Osteoblast (primary cell): ENCODE results near the gene OR6C3. TPM values are rescaled to one million over a fixed set of nuclear protein-coding genes. Genes with fewer than 3 reads are reported as not detected.
"Not testable (repeated sequence)": the region's sequence is repeated elsewhere in the genome, so short reads cannot be mapped to it uniquely, and the experiment has no call there.

Experiments
- DNase-seq: peaks from one replicate; pipeline ENCODE4 v3.0.0; 2011; ENCODE audit warnings: low spot score, mixed read lengths; ENCODE audit not compliant: insufficient read length; ENCODE audit errors: missing footprints
- H2AFZ ChIP-seq: 2 replicates; pipeline ENCODE4 v1.6.0; 2011; ENCODE audit warnings: mild to moderate bottlenecking, low read length
- H3K27ac ChIP-seq: 2 replicates; pipeline ENCODE4 v1.5.1; 2011; ENCODE audit warnings: mild to moderate bottlenecking, low read depth, low read length, moderate library complexity
- H3K27me3 ChIP-seq: 2 replicates; pipeline ENCODE4 v1.6.0; 2012; ENCODE audit warnings: mild to moderate bottlenecking, control low read depth, inconsistent platforms, low read length, moderate library complexity; ENCODE audit not compliant: insufficient read depth
- H3K36me3 ChIP-seq: 2 replicates; pipeline ENCODE4 v1.5.1; 2011; ENCODE audit warnings: mild to moderate bottlenecking, low read length, control low read depth, moderate library complexity; ENCODE audit not compliant: insufficient read depth
- H3K4me1 ChIP-seq: 2 replicates; pipeline ENCODE4 v1.5.1; 2011; ENCODE audit warnings: mild to moderate bottlenecking, low read length, control low read depth, moderate library complexity; ENCODE audit not compliant: insufficient read depth
- H3K4me2 ChIP-seq: 2 replicates; pipeline ENCODE4 v1.6.0; 2011; ENCODE audit warnings: mild to moderate bottlenecking, low read length; ENCODE audit not compliant: insufficient read depth
- H3K4me3 ChIP-seq: fragments of 200-600 bp; sonication (generic); 3 replicates; pipeline ENCODE4 v1.5.1; 2012; ENCODE audit warnings: mild to moderate bottlenecking, low read length, inconsistent platforms; ENCODE audit not compliant: insufficient read depth
- H3K79me2 ChIP-seq: 2 replicates; pipeline ENCODE4 v1.6.0; 2012; ENCODE audit warnings: mild to moderate bottlenecking, low read length, control low read depth, inconsistent platforms; ENCODE audit not compliant: insufficient read depth
- H3K9me3 ChIP-seq: 2 replicates; pipeline ENCODE4 v1.5.1; 2011; ENCODE audit warnings: low read depth, low read length, control low read depth
- H4K20me1 ChIP-seq: 2 replicates; pipeline ENCODE4 v1.6.0; 2012; ENCODE audit warnings: mild to moderate bottlenecking, low read length, control low read depth; ENCODE audit not compliant: insufficient read depth
- total RNA-seq: library from RNA; depleted of rRNA; stranded (reverse); fragments of >200 nt; gene quantifications from 2 replicates; pipeline ENCODE4 v1.2.3, GENCODE V29; 2012
- TF ChIP-seq, protein P1 (sequence below): IDR thresholded peaks from 2 replicates; pipeline ENCODE4 v1.5.1; 2011; ENCODE audit warnings: mild to moderate bottlenecking, low read depth, low read length, moderate library complexity; ENCODE audit errors: extremely low read depth

Gene OR6C3
- total RNA-seq, 1 donor: not detected

DNA sequence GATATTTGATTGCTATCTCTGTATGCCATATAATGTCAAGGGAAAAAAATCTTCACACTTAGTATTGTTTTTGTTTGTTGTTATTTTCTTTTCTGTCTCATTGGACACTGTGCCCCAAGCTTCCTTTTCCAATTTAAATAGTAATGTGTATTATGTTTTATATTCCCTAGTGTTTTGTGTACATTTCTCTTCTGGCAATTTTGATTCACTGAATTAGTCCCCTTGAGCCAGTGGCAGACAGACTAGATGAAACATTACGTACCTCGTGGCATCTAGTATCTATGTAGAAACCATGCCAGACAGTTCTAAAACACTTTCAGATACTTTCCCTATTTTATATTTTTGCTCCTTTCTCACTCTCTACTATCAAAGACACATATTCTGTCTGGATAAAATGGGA is 16.5 kb upstream of the OR6C3 start, which contains the start of gene OR6C1:
Gene OR6C1 (plus strand): TSS at position 301 of the 400 bp plus-strand sequence. CDS start 6,257 bp downstream, outside the sequence.
- Histone ChIP-seq H3K79me2 (no peaks in the 10 kb centered on the region), H3K27ac (no peak within 1 kb of the TSS), H2AFZ (no peak within 1 kb of the TSS), H3K4me3 (no peak within 1 kb of the TSS), H3K36me3 (no peaks in the 10 kb centered on the region), H3K27me3 (no peaks in the 10 kb centered on the region), H4K20me1 (no peaks in the 10 kb centered on the region), H3K4me1 (no peaks in the 10 kb centered on the region), H3K4me2 (no peak within 1 kb of the TSS), H3K9me3 (no peaks in the 10 kb centered on the region)
- TF ChIP-seq, protein P1, sequence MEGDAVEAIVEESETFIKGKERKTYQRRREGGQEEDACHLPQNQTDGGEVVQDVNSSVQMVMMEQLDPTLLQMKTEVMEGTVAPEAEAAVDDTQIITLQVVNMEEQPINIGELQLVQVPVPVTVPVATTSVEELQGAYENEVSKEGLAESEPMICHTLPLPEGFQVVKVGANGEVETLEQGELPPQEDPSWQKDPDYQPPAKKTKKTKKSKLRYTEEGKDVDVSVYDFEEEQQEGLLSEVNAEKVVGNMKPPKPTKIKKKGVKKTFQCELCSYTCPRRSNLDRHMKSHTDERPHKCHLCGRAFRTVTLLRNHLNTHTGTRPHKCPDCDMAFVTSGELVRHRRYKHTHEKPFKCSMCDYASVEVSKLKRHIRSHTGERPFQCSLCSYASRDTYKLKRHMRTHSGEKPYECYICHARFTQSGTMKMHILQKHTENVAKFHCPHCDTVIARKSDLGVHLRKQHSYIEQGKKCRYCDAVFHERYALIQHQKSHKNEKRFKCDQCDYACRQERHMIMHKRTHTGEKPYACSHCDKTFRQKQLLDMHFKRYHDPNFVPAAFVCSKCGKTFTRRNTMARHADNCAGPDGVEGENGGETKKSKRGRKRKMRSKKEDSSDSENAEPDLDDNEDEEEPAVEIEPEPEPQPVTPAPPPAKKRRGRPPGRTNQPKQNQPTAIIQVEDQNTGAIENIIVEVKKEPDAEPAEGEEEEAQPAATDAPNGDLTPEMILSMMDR: no peak
- DNase-seq: no peak

DNA sequence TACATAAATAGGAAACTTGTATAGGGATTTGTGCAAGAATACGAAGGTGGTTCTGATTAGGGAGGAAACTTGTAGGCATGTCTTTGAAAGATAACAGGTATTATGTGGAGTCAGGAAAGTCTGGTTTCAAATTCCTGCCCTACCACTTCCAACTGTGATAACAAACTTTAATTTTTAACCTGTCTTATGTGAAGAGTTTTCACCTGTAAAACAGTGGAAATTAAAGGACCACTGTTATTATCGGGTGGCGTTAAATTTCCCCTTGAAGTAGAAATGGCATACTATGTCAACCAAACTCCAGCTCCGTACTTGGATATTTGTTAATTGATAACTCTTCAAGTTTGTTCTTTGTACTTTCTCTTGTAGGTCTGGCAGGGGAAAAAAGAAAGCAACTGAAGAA is 10.3 kb upstream of the OR6C3 start:
- H4K20me1 ChIP-seq: no peaks in the 10 kb centered on the region
- H3K79me2 ChIP-seq: no peaks in the 10 kb centered on the region
- TF ChIP-seq, protein P1: no peak
- H3K4me1 ChIP-seq: no peaks in the 10 kb centered on the region
- H3K4me2 ChIP-seq: no peak overlapping the region
- no peaks in the 10 kb centered on the region for H3K36me3 ChIP-seq
- no peak for DNase-seq
- no peaks in the 10 kb centered on the region for H3K9me3 ChIP-seq
- no peaks in the 10 kb centered on the region for H3K27me3 ChIP-seq
- H3K4me3 ChIP-seq: no peak overlapping the region
- no peak overlapping the region for H3K27ac ChIP-seq
- no peak overlapping the region for H2AFZ ChIP-seq

DNA sequence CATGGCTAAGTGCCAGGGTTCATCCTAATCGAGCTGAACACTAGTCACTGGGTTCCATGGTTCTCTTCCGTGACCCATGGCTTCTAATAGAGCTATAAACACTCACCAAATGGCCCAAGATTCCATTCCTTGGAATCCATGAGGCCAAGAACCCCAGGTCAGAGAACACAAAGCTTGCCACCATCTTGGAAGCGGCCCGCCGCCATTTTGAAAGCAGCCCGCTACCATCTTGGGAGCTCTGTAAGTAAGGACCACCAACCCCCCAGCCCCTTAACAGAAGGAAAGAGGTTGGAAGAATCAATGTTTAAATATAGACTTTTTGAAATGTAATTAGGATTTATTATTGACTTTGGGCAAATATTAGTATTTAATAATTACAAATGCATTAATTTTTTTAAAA is 4.7 kb upstream of the OR6C3 start:
- not testable (repeated sequence) for H2AFZ ChIP-seq, DNase-seq, H3K27ac ChIP-seq, H4K20me1 ChIP-seq, H3K9me3 ChIP-seq, H3K36me3 ChIP-seq, H3K79me2 ChIP-seq, H3K4me3 ChIP-seq, H3K27me3 ChIP-seq, H3K4me1 ChIP-seq, H3K4me2 ChIP-seq

DNA sequence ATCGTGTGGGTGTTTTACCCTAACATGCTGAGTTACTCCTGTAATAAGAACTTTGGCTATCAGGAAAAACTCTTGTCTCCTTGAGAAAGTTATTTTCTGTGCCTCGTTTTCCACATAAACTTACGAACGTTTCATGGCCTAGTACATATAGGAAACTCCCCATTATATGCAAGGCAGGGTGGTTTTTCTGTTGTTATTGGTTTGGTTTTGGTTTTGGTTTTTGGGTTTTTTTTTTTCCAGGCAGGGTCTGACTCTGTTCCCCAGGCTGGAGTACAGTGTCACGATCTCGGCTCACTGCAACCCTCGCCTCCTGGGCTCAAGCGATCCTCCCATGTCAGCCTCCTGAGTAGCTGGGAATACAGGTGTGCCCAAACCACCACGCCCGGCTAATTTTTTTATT is 5.5 kb downstream of the OR6C3 start:
- Histone ChIP-seq H3K4me2 (no peak overlapping the region), H3K4me1 (no peaks in the 10 kb centered on the region), H3K9me3 (no peaks in the 10 kb centered on the region), H3K36me3 (no peaks in the 10 kb centered on the region), H3K27ac (no peak overlapping the region), H3K27me3 (no peaks in the 10 kb centered on the region), H3K4me3 (no peak overlapping the region), H3K79me2 (no peaks in the 10 kb centered on the region), H4K20me1 (no peaks in the 10 kb centered on the region), H2AFZ (no peak overlapping the region)
- DNase-seq: no peak
- TF ChIP-seq, protein P1: no peak

DNA sequence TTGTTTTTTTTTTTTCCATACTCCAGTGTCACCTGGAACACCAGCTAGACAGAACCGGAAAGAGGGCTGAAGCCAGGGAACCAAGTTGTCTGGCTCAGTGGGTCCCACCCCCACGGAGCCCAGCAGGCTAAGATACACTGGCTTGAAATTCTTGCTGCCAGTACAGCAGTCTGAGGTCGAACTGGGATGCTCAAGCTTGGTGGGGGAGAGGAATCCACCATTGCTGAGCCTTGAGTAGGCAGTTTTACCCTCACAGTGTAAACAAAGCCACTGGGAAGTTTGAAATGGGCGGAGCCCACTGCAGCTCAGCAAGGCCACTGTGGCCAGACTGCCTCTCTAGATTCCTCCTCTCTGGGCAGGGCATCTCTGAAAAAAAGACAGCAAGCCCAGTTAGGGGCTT is 24.8 kb downstream of the OR6C3 start:
- not testable (repeated sequence) for H3K4me2 ChIP-seq, H3K9me3 ChIP-seq, H3K4me3 ChIP-seq, H4K20me1 ChIP-seq, H3K36me3 ChIP-seq, H3K27me3 ChIP-seq, H3K27ac ChIP-seq, DNase-seq, H3K79me2 ChIP-seq, H2AFZ ChIP-seq, H3K4me1 ChIP-seq
